ENCODE measurements around the gene DUOX1. TPM values are rescaled to one million over a fixed set of nuclear protein-coding genes. Genes with fewer than 3 reads are reported as not detected.

Gene DUOX1
- total and polyA plus RNA-seq, 12 donors = 2.5 to 98.8 (median 23.6) TPM; not detected in 1

- Histone ChIP-seq H3K27me3 (no peaks in the 10 kb centered on the region), H3K4me1 (replicated peaks in 1 of 2) (peaks cover 0 to 12% of the 10 kb centered on the region in 2 donors), H3K9me3 (replicated peaks in 1 of 3) (no peaks in the 10 kb centered on the region), H3K27ac (peak overlapping the region in 3 of 5 donors; percentile 9 to 29 (median 17)), H3K36me3 (replicated peaks in 1 of 2) (no peaks in the 10 kb centered on the region), H3K4me3 (no peak overlapping the region)
- peak in 1 of 2 donors; percentile 21 for TF ChIP-seq POLR2A (IDR thresholded peaks at IDR 0.05)
- TF ChIP-seq, protein P1, sequence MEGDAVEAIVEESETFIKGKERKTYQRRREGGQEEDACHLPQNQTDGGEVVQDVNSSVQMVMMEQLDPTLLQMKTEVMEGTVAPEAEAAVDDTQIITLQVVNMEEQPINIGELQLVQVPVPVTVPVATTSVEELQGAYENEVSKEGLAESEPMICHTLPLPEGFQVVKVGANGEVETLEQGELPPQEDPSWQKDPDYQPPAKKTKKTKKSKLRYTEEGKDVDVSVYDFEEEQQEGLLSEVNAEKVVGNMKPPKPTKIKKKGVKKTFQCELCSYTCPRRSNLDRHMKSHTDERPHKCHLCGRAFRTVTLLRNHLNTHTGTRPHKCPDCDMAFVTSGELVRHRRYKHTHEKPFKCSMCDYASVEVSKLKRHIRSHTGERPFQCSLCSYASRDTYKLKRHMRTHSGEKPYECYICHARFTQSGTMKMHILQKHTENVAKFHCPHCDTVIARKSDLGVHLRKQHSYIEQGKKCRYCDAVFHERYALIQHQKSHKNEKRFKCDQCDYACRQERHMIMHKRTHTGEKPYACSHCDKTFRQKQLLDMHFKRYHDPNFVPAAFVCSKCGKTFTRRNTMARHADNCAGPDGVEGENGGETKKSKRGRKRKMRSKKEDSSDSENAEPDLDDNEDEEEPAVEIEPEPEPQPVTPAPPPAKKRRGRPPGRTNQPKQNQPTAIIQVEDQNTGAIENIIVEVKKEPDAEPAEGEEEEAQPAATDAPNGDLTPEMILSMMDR (IDR thresholded peaks at IDR 0.05) = no peak
- DNase-seq = peak; percentile 61 to 95 (median 90)
- 53 to 60% (median 58%) methylated on average over 9 to 12 of the region's 12 CpGs for WGBS, 4 donors
- intact Hi-C loops (cut with DNase I) = no loop called here
These were observed 9.3 kb downstream of the DUOX1 start for GRCh38 chr15:45138814-45139765.

DNA sequence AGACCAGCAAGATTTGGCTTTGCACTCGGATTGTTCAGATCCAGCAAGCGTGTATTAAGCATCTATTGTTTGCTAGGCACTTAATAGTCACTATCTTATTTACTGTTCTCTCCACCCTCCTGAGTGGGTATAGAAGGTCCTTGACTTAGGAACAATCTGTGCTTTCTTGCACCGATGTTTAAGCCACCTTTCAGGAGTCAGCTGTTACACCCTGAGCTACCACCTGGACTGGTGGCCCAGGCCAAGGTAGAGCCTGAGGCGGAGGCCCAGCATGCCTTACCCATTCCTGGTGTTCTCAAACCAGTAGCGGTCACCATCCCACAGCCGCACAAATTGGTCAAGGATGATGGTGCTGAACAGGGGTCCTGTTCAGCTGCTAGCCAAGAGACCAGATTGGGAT lies 10.0 kb downstream of the DUOX1 start:
- H3K27me3 ChIP-seq = no peaks in the 10 kb centered on the region
- H3K36me3 ChIP-seq (replicated peaks in 1 of 2) = no peaks in the 10 kb centered on the region
- peaks cover 0 to 12% of the 10 kb centered on the region in 2 donors for H3K4me1 ChIP-seq (replicated peaks in 1 of 2)
- no peaks in the 10 kb centered on the region for H3K9me3 ChIP-seq (replicated peaks in 1 of 3)
- peak overlapping the region in 1 of 5 donors; percentile 17 for H3K27ac ChIP-seq
- TF ChIP-seq POLR2A (IDR thresholded peaks at IDR 0.05) = no peak
- TF ChIP-seq, protein P1 (IDR thresholded peaks at IDR 0.05) = no peak
- no peak overlapping the region for H3K4me3 ChIP-seq
- 73 to 81% (median 78%) methylated on average over 4 to 6 of the region's 6 CpGs for WGBS, 4 donors
- no peak for DNase-seq
- intact Hi-C loops (cut with DNase I) = no loop called here

DNA sequence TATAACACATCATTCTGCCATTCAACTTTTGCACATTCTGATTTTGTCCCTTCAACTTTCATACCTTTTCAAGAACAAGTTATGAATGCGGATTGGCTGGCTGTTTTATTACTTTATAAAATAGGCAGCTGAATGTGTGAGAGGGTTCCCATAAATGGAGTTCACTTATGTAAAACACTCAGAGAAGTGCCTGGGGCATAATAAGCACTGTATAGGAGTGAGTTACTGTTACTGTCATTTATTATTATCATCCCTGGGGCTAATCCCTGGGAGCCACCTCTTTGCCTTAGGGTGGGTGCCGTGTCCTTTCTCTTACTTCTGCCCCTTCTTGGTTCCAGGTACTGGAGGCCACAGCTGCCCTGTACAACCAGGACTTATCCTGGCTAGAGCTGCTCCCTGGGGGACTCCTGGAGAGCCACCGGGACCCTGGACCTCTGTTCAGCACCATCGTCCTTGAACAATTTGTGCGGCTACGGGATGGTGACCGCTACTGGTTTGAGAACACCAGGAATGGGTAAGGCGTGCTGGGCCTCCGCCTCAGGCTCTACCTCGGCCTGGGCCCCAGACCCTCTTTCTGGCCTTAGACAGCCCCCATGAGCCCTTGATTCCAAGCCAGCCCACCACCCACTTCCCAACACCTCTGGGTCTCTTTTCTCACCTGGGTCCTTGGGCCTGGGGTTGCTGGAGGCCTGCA lies 10.9 kb downstream of the DUOX1 start:
- no peaks in the 10 kb centered on the region for H3K9me3 ChIP-seq (replicated peaks in 1 of 3)
- intact Hi-C loops (cut with DNase I) = no loop called here
- no peaks in the 10 kb centered on the region for H3K36me3 ChIP-seq (replicated peaks in 1 of 2)
- TF ChIP-seq, protein P1 (IDR thresholded peaks at IDR 0.05) = no peak
- TF ChIP-seq POLR2A (IDR thresholded peaks at IDR 0.05) = no peak
- DNase-seq = no peak
- no peak overlapping the region for H3K4me3 ChIP-seq
- no peaks in the 10 kb centered on the region for H3K27me3 ChIP-seq
- no peak overlapping the region for H3K27ac ChIP-seq
- peaks cover 0 to 7% of the 10 kb centered on the region in 2 donors for H3K4me1 ChIP-seq (replicated peaks in 1 of 2)
- 94 to 98% (median 95%) methylated on average over 2 to 10 of the region's 10 CpGs for WGBS, 4 donors

DNA sequence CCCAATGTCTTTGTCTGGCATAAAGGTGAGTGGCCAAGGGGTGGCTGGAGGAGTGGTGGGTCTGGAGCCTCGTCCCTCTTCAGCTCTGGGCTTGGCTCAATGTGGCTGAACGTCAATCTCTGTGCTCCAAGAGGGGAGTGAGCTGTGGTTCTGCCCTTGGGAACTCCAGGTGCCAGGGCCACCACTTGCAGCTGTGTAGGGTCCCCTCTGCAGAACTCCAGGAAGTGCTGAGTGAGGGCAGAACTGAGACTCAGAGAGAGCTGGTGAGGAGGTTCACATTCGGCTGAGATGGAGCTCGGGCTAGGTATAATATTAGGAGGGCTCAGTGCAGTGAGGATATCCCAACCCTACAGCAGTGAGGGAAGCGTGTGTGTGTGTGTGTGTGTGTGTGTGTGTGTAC lies 11.6 kb downstream of the DUOX1 start:
- no peak for DNase-seq
- intact Hi-C loops (cut with DNase I) = no loop called here
- 82 to 85% (median 84%) methylated on average over 4 to 5 of the region's 5 CpGs for WGBS, 4 donors
- Histone ChIP-seq H3K27ac (no peak overlapping the region), H3K27me3 (no peaks in the 10 kb centered on the region), H3K4me3 (no peak overlapping the region), H3K36me3 (replicated peaks in 1 of 2) (no peaks in the 10 kb centered on the region), H3K9me3 (replicated peaks in 1 of 3) (no peaks in the 10 kb centered on the region), H3K4me1 (replicated peaks in 1 of 2) (peaks cover 0 to 7% of the 10 kb centered on the region in 2 donors)
- TF ChIP-seq POLR2A (IDR thresholded peaks at IDR 0.05) = no peak
- TF ChIP-seq, protein P1 (IDR thresholded peaks at IDR 0.05) = no peak

Measured in adrenal gland (tissue), 12 donors.